GM12892 (cell line): Measurements from ENCODE around the gene HAUS8.

Experiments
- POLR2A ChIP-seq: IDR thresholded peaks from 2 replicates; pipeline ENCODE4 v1.6.1; 2011; ENCODE audit warnings: low read depth, low read length, control low read depth
- POLR2AphosphoS5 ChIP-seq: IDR thresholded peaks from 2 replicates; pipeline ENCODE4 v1.6.1; 2011; ENCODE audit warnings: low read depth, low read length, control low read depth
- TAF1 ChIP-seq: IDR thresholded peaks from 2 replicates; pipeline ENCODE4 v1.6.1; 2011; ENCODE audit warnings: low read depth, mild to moderate bottlenecking, control low read depth, low read length, borderline replicate concordance

GRCh38 chr19:17035842-17036424, 39.3 kb downstream of the HAUS8 start:
- no peak for TF ChIP-seq POLR2AphosphoS5
- TF ChIP-seq TAF1, result no peak
- TF ChIP-seq POLR2A, result no peak
